Activated naive CD8-positive, alpha-beta T cell treated with anti-CD3 and anti-CD28 coated beads for 36 hours (primary cell): ENCODE measurements around the gene SCN7A. TPM values are rescaled to one million over a fixed set of nuclear protein-coding genes. Genes with fewer than 3 reads are reported as not detected.
"Not testable (repeated sequence)": the region's sequence is repeated elsewhere in the genome, so short reads cannot be mapped to it uniquely, and the experiment has no call there.

Source experiments
- DNase-seq: peaks from one replicate; pipeline ENCODE4 v3.0.0; 2021
- H3K27ac Mint-ChIP-seq: one replicate; pipeline ENCODE4 v1.8.0; 2022; ENCODE audit warnings: mild to moderate bottlenecking, moderate library complexity, mixed read lengths
- H3K27me3 Mint-ChIP-seq: one replicate; pipeline ENCODE4 v1.8.0; 2022; ENCODE audit warnings: mild to moderate bottlenecking, mixed read lengths
- H3K36me3 Mint-ChIP-seq: one replicate; pipeline ENCODE4 v1.8.0; 2021; ENCODE audit warnings: mild to moderate bottlenecking, mixed read lengths
- H3K4me1 Mint-ChIP-seq: one replicate; pipeline ENCODE4 v1.8.0; 2021; ENCODE audit warnings: mixed read lengths
- H3K4me3 Mint-ChIP-seq: one replicate; pipeline ENCODE4 v1.8.0; 2022; ENCODE audit warnings: mild to moderate bottlenecking, moderate library complexity, mixed read lengths
- H3K9me3 Mint-ChIP-seq: one replicate; pipeline ENCODE4 v1.8.0; 2022; ENCODE audit warnings: mixed read lengths
- total RNA-seq, 2 experiments: library from RNA; stranded (reverse); gene quantifications; one replicate each; pipeline ENCODE4 v1.2.3, GENCODE V29; 2021

SCN7A gene
- total RNA-seq, 2 experiments from 2014 or later: not detected

DNA sequence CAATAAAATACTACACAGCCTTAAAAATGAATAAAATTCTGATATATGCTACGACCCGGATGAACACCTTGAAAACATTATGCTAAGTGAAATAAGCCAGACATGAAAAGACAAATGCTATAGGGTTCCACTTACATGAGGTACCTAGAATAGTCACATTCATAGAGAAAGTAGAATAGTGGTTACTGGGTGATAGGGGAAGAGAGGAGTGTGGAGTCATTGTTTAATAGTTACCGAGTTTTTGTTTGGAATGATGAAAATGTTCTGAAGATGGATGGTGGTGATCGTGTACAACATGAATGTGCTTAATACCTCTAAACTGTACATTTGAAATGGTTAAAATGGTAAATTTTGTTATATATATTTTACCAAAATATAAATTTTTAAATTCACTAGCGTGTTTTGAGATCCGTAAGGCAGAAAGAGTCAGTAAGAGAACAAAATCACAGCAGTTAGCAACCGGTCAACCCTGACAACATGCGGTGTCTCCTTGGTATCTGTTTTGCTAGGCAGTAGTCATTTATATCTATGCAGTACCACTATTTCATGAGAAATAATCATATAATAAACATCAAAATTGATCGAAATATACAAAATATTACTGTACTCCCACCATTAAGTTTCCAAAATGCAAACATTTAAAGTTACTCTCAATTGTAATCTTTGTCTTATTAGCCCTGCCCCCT, 129.4 kb downstream of the SCN7A start:
- no peaks in the 10 kb centered on the region for H3K4me1 Mint-ChIP-seq
- no peak overlapping the region for H3K4me3 Mint-ChIP-seq
- no peaks in the 10 kb centered on the region for H3K36me3 Mint-ChIP-seq
- H3K27ac Mint-ChIP-seq: no peak overlapping the region
- peaks cover 3% of the 10 kb centered on the region for H3K27me3 Mint-ChIP-seq
- H3K9me3 Mint-ChIP-seq: no peaks in the 10 kb centered on the region
- no peak for DNase-seq

GRCh38 chr2:166361351-166362153, 132.5 kb downstream of the SCN7A start:
- Mint-ChIP-seq H3K9me3 (no peaks in the 10 kb centered on the region), H3K27ac (no peak overlapping the region), H3K36me3 (no peaks in the 10 kb centered on the region), H3K27me3 (no peaks in the 10 kb centered on the region), H3K4me3 (no peak overlapping the region), H3K4me1 (no peaks in the 10 kb centered on the region)
- DNase-seq: no peak

GRCh38 chr2:166360906-166361305, 133.1 kb downstream of the SCN7A start:
- DNase-seq: no peak
- H3K27me3 Mint-ChIP-seq: no peaks in the 10 kb centered on the region
- no peak overlapping the region for H3K27ac Mint-ChIP-seq
- H3K9me3 Mint-ChIP-seq: no peaks in the 10 kb centered on the region
- no peaks in the 10 kb centered on the region for H3K36me3 Mint-ChIP-seq
- no peaks in the 10 kb centered on the region for H3K4me1 Mint-ChIP-seq
- H3K4me3 Mint-ChIP-seq: no peak overlapping the region

- Mint-ChIP-seq H3K36me3 (no peaks in the 10 kb centered on the region), H3K27ac (no peak overlapping the region), H3K4me3 (no peak overlapping the region), H3K9me3 (no peaks in the 10 kb centered on the region), H3K4me1 (no peaks in the 10 kb centered on the region), H3K27me3 (no peaks in the 10 kb centered on the region)
- DNase-seq: no peak
Observed at GRCh38 chr2:166360426-166360825, 133.6 kb downstream of the SCN7A start.

- not testable (repeated sequence) for DNase-seq, H3K4me3 Mint-ChIP-seq, H3K36me3 Mint-ChIP-seq, H3K27ac Mint-ChIP-seq, H3K4me1 Mint-ChIP-seq, H3K27me3 Mint-ChIP-seq, H3K9me3 Mint-ChIP-seq
Observed at GRCh38 chr2:166357950-166358321, 136.1 kb downstream of the SCN7A start.

GRCh38 chr2:166357068-166357949, 136.7 kb downstream of the SCN7A start:
- Mint-ChIP-seq H3K4me1 (no peaks in the 10 kb centered on the region), H3K27ac (no peak overlapping the region), H3K36me3 (no peaks in the 10 kb centered on the region), H3K9me3 (no peaks in the 10 kb centered on the region), H3K27me3 (no peaks in the 10 kb centered on the region), H3K4me3 (no peak overlapping the region)
- no peak for DNase-seq

Other genes with a start within 250 kb of the SCN7A start
- not detected for gene SCN9A, start 118.3 kb downstream of the SCN7A start, total RNA-seq